Tibial nerve (tissue), 4 donors: ENCODE measurements around the gene ZDHHC8. TPM values are rescaled to one million over a fixed set of nuclear protein-coding genes. Genes with fewer than 3 reads are reported as not detected.

Experiments
- DNase-seq, 2 donors: peaks; one replicate each; pipeline ENCODE4 v3.0.0-alpha.2; 2019; ENCODE audit warnings: low spot score in 2 of 2
- H3K27ac ChIP-seq, 4 donors: fragments of 200-600 bp; sonication (generic) in 3 of 4; one replicate each; pipeline ENCODE4 v1.5.1; 2017 to 2019; ENCODE audit warnings: mild to moderate bottlenecking in 1 of 4
- H3K27me3 ChIP-seq, 2 donors: fragments of 200-600 bp; sonication (generic) in 1 of 2; one replicate each; pipeline versions ENCODE4 v1.5.1 to v1.6.0; 2017 to 2019
- H3K36me3 ChIP-seq, 3 donors: fragments of 200-600 bp; sonication (generic); one replicate each; pipeline ENCODE4 v1.5.1; 2018 to 2019
- H3K4me1 ChIP-seq, 4 donors: fragments of 200-600 bp; sonication (generic) in 3 of 4; one replicate each; pipeline ENCODE4 v1.5.1; 2017 to 2019
- H3K4me3 ChIP-seq, 4 donors: fragments of 200-600 bp; sonication (generic) in 3 of 4; one replicate each; pipeline ENCODE4 v1.5.1; 2017 to 2019; ENCODE audit warnings: mild to moderate bottlenecking in 1 of 4, moderate library complexity in 1 of 4
- H3K9me3 ChIP-seq, 4 donors: fragments of 200-600 bp; sonication (generic) in 3 of 4; one replicate each; pipeline ENCODE4 v1.5.1; 2017 to 2019
- CTCF ChIP-seq, 5 experiments: fragments of 200-600 bp in 3 of 5; fragments of 450-650 bp in 2 of 5; sonication (generic) in 3 of 5; IDR thresholded peaks; one replicate each; pipeline ENCODE4 v1.5.1; 2016 to 2019; ENCODE audit warnings: antibody characterized with exemption in 5 of 5, mild to moderate bottlenecking in 3 of 5, moderate library complexity in 2 of 5
- EP300 ChIP-seq, 2 donors: sonication (generic); formaldehyde crosslinking; IDR thresholded peaks; one replicate each; pipeline ENCODE4 v1.6.1; 2017; ENCODE audit warnings: antibody characterized with exemption in 2 of 2, mild to moderate bottlenecking in 1 of 2
- POLR2A ChIP-seq, 2 donors: fragments of 450-650 bp; IDR thresholded peaks; one replicate each; pipeline ENCODE4 v1.6.1; 2017; ENCODE audit warnings: antibody characterized with exemption in 2 of 2, mild to moderate bottlenecking in 2 of 2, moderate library complexity in 2 of 2
- WGBS, 2 donors: methylation state at CpG; one replicate each; pipeline ENCODE4 v1.1.5; 2018; 5-methylcytosine and 5-hydroxymethylcytosine counted together
- total RNA-seq, 4 donors: library from RNA; depleted of rRNA; stranded (reverse); fragments of >200 nt; gene quantifications; one replicate each; pipeline ENCODE4 v1.1.0, GENCODE V29; 2016

Gene ZDHHC8
- total RNA-seq, 4 donors from 2014 or later: 40.6 to 53.7 (median 47.4) TPM

GRCh38 chr22:20169253-20169822 is 37.7 kb downstream of the ZDHHC8 start:
- Histone ChIP-seq H3K9me3 (no peaks in the 10 kb centered on the region), H3K27me3 (no peaks in the 10 kb centered on the region), H3K27ac (no peak overlapping the region), H3K4me3 (no peak overlapping the region), H3K4me1 (no peaks in the 10 kb centered on the region), H3K36me3 (no peaks in the 10 kb centered on the region)
- TF ChIP-seq EP300 (IDR thresholded peaks at IDR 0.05): no peak
- no peak for TF ChIP-seq CTCF (IDR thresholded peaks at IDR 0.05)
- TF ChIP-seq POLR2A (IDR thresholded peaks at IDR 0.05): no peak
- no peak for DNase-seq
- 77 to 81% methylated on average over 10 of the region's 10 CpGs for WGBS, 2 donors

GRCh38 chr22:20170170-20170569 is 38.6 kb downstream of the ZDHHC8 start:
- H3K4me1 ChIP-seq: no peaks in the 10 kb centered on the region
- no peaks in the 10 kb centered on the region for H3K9me3 ChIP-seq
- no peak for DNase-seq
- H3K27me3 ChIP-seq: no peaks in the 10 kb centered on the region
- WGBS, 2 donors: 79 to 90% methylated on average over 5 to 7 of the region's 13 CpGs
- H3K36me3 ChIP-seq: no peaks in the 10 kb centered on the region
- H3K4me3 ChIP-seq: no peak overlapping the region
- no peak for TF ChIP-seq POLR2A (IDR thresholded peaks at IDR 0.05)
- TF ChIP-seq CTCF (IDR thresholded peaks at IDR 0.05): no peak
- no peak for TF ChIP-seq EP300 (IDR thresholded peaks at IDR 0.05)
- H3K27ac ChIP-seq: no peak overlapping the region

DNA sequence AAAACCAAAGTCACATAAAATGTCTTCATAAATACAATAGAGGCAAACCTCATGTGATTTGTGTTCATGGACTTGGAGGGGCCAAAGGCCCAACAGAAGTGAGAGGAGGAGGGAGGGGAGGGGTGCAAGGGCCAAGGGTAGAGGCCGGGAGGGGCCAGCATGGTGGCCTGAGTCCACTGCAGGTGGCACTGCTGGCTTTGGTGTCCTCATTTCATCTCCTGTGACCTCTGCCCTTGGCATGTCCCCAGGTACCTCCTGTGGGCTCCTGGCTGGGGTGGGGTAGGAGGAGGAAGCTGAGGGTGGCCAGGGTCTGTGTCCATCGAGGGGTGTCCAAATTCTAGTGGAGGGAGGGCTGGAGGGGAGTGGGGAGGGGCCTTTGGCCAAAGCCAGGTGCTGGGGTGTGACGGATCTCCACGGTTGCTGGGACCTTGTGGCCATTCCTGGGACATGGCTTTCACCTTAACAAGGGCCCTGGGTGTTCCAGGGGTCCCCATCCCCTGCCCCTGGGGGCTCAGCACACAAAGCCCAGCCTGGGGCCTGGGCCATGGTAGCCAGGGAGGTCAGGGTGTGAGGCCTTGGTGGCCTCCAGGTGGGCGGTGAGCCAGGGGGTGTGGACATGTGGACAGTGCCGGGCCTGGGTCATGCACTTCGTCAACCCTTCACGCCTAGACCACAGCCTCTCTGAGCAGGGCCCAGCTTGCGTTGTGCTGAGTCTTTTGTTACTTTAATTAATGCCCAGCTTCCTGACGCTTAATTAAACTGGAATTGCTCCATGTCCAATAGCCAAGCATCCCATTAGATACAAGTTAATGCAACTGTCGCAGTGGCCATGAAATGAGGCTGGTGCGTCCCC is 39.9 kb downstream of the ZDHHC8 start:
- Histone ChIP-seq H3K9me3 (no peaks in the 10 kb centered on the region), H3K27ac (no peak overlapping the region), H3K27me3 (no peaks in the 10 kb centered on the region), H3K4me3 (no peak overlapping the region), H3K4me1 (no peaks in the 10 kb centered on the region), H3K36me3 (no peaks in the 10 kb centered on the region)
- TF ChIP-seq POLR2A (IDR thresholded peaks at IDR 0.05) (no peak), EP300 (IDR thresholded peaks at IDR 0.05) (no peak), CTCF (IDR thresholded peaks at IDR 0.05) (no peak)
- DNase-seq: no peak
- 85 to 87% methylated on average over 9 to 12 of the region's 12 CpGs for WGBS, 2 donors

DNA sequence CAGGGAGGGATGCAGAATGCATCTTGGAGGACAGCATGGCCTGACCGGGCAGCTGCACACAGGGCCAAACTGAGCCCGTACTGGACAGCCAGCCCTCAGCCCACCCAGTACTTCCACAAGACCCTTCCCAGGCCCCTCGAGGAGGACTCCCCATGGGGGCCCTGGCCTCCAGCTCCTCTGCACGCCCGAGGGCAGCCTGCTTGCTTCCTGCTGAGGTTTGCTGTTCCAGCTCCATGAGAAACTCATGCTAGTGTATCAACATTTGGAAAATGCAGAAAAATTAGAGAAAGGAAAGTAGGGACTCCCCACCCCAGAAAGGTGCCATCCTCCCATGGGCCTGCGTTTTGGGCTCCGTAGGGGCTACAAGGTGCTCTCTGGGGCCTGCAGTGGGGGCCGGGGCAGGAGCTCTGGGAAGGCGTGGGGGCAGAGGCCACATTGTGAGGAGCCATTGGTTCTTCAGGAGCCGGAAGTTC is 40.6 kb downstream of the ZDHHC8 start:
- no peak for DNase-seq
- WGBS, 2 donors: 91 to 92% methylated on average over 9 to 10 of the region's 10 CpGs
- Histone ChIP-seq H3K27ac (no peak overlapping the region), H3K27me3 (no peaks in the 10 kb centered on the region), H3K4me1 (no peaks in the 10 kb centered on the region), H3K4me3 (no peak overlapping the region), H3K9me3 (no peaks in the 10 kb centered on the region), H3K36me3 (no peaks in the 10 kb centered on the region)
- TF ChIP-seq CTCF (IDR thresholded peaks at IDR 0.05) (no peak), EP300 (IDR thresholded peaks at IDR 0.05) (no peak), POLR2A (IDR thresholded peaks at IDR 0.05) (no peak)

DNA sequence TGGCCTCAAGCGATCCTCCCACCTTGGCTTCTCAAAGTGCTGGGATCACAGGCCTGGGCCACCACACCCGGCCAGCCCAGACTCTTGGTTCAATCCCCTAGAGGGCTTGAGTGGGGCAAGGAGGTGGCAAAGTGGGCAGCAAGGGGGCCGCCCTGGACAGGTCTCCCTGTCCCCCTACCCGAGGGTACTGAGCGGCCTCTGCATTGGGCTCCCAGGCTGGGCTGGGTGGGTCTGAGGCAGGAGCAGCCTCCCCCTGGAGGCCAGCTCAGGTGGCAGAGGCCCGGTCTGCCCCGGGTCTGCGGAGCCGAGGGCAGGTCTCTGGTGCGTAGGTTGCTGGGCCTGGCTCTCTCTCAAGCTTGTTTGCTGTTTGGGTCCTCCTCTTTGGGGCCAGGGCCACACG is 41.6 kb downstream of the ZDHHC8 start:
- 84 to 86% methylated on average over 6 to 8 of the region's 11 CpGs for WGBS, 2 donors

More for the DNA sequence above, 41.6 kb downstream of the ZDHHC8 start:
- TF ChIP-seq CTCF (IDR thresholded peaks at IDR 0.05): no peak
- TF ChIP-seq EP300 (IDR thresholded peaks at IDR 0.05): no peak
- no peak for TF ChIP-seq POLR2A (IDR thresholded peaks at IDR 0.05)
- no peaks in the 10 kb centered on the region for H3K4me1 ChIP-seq
- H3K27ac ChIP-seq: no peak overlapping the region
- no peak overlapping the region for H3K4me3 ChIP-seq
- no peaks in the 10 kb centered on the region for H3K27me3 ChIP-seq
- no peaks in the 10 kb centered on the region for H3K36me3 ChIP-seq
- no peaks in the 10 kb centered on the region for H3K9me3 ChIP-seq
- DNase-seq: no peak
